VCaP (cell line): ENCODE data around the gene CRYBB1.

ENCODE experiments used
- H3K27ac ChIP-seq: fragments of 450-650 bp; 2 replicates; pipeline ENCODE4 v1.5.1; 2017
- TF ChIP-seq, protein P1 (sequence below): fragments of 450-650 bp; conservative IDR thresholded peaks from 2 replicates; pipeline ENCODE4 v1.5.1; 2017; ENCODE audit warnings: mild to moderate bottlenecking, moderate library complexity

CRYBB1 gene

DNA sequence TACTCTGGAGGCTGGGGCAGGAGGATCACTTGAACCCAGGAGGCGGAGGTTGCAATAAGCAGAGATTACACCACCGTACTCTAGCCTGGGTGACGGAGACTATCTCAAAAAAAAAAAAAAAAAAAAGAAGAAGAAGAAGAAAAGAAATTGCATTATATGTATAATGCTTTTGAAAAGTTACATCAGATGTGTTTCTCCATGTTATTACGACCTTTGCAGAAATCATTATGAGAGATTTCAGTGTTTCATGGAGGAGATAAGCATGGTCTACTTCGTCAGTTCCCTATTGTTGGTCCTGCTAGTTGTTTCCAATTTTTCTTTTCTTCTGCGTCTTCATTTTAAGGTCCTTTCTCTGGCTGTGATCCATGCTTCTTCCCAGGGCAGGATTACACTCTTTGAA lies 42.5 kb upstream of the CRYBB1 start:
- no peak overlapping the region for H3K27ac ChIP-seq
- TF ChIP-seq, protein P1, sequence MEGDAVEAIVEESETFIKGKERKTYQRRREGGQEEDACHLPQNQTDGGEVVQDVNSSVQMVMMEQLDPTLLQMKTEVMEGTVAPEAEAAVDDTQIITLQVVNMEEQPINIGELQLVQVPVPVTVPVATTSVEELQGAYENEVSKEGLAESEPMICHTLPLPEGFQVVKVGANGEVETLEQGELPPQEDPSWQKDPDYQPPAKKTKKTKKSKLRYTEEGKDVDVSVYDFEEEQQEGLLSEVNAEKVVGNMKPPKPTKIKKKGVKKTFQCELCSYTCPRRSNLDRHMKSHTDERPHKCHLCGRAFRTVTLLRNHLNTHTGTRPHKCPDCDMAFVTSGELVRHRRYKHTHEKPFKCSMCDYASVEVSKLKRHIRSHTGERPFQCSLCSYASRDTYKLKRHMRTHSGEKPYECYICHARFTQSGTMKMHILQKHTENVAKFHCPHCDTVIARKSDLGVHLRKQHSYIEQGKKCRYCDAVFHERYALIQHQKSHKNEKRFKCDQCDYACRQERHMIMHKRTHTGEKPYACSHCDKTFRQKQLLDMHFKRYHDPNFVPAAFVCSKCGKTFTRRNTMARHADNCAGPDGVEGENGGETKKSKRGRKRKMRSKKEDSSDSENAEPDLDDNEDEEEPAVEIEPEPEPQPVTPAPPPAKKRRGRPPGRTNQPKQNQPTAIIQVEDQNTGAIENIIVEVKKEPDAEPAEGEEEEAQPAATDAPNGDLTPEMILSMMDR, result no peak

DNA sequence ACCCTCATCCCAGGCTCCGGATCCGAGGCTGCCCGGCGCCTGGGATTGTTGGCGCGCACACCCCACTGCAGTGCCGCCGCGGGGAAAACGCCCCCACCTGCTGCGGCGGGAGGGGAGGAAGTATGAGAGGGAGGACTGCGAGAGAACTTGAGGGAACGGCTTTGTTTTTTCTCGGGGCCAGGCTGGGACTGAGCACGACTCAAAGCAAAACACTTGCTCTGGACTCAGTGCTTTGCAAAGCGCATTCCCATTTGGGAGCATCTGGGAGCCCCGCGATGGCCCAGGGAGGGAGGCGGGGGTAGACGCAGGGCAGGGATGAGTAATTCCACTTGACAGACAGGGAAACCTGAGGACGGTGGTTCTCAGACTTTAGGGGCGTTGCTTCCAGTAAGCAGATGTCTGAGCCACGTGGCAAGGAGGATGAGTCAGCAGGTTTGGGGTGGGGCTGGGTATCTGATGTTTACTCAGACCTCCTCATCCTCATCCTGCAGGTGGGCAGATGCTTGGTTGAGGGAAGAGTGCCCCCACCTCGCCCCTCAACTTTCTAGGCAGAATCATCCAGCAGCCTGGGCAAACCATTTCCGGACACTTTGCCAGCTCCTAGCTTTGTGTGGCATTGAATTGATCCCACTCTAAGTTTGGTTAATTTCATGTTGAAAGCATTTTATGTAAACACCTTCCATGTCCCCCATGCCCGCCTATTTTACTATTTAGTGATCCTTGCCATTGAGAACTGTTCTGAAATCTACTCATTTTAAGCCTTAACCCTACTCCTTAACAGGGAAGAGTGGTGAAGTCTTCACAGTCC lies 41.0 kb upstream of the CRYBB1 start:
- TF ChIP-seq, protein P1, result no peak
- no peak overlapping the region for H3K27ac ChIP-seq

DNA sequence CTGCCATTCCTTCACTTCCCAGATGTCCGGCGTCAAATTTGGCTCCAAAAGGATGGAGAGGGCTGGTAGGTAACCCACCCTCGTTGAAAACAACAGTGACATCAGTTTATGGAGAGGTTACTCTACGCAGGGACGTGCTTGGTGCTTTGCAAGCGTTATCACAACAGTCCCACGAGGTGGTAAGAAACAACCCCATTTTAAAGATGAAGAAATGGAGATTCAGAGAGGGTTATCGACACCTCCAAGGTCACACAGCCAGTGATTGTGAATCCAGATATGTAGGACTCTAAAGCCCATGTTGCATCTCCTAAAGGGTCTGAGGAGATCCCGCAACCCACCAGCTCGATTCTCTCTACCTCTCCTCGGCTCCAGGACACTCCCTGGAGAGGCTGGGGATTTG lies 40.3 kb upstream of the CRYBB1 start:
- TF ChIP-seq, protein P1, result no peak
- no peak overlapping the region for H3K27ac ChIP-seq

DNA sequence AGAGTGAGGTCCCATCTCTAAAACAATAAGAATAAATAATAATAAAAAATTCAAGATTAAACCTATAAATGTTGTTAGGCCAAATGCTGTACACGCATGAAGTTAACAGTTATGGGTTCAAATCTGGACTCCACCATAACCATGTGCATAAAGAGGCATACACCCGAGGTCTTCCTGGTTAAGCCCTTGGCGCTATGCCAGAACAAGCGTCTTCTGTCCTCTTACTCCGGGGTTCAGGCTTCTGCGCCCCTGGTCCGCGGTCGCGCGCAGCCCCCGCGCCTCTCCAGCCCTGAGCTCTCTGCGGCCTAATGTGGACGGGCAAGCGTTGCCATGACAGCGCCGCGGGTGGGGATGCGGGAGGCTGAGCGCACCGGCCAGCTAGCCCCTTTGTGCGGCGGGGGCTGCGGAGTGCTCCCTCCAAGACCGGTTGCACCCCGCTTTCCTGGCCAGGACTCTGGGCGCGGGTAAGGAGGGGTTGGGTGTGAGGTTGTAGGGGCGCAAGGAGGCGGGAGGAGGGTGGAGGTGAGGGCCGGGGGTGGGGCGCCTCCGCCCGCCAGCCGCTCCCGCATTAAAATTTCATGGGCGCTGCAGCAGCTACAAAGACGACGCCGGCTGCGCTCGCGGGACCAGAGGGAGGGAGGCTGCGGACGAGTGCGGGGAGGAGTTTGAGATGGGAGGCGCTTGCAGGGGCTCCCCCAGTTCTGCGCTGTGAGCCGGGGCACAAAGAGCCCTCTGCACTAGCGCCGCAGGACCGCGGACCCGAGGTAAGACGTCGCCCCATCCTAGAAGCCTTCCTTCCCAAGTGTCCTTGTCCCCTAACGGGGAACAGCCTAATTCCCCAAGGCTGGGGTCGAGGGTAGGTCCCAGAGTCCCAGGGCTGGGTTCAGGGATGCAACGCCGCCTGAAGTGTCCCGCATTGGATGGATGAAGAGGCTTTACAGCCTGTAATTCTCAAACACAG lies 39.3 kb upstream of the CRYBB1 start, which contains the start of gene MIAT:
MIAT (plus strand) TSS at position 698 of the 961 bp plus-strand sequence.
- TF ChIP-seq, protein P1, result no peak
- H3K27ac ChIP-seq, result no peak within 1 kb of the TSS

DNA sequence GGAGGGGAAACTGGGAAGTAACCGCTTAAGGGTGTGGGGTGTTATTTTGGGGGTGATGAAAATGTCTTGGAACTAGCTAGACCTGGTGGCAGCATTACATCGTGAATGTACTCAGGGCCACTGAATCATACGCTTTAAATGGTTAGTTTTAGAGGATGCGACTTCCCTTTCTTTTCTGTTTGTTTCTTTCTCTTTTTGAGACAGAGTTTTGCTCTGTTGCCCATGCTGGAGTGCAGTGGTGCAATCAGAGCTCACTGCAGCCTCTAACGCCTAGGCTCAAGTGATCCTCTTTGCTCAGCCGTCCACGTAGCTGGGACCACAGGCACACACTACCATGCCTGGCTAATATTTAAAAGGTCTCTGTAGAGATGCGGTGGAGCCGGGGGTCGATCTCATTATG lies 34.0 kb upstream of the CRYBB1 start:
- H3K27ac ChIP-seq, result no peak overlapping the region
- TF ChIP-seq, protein P1, result no peak

DNA sequence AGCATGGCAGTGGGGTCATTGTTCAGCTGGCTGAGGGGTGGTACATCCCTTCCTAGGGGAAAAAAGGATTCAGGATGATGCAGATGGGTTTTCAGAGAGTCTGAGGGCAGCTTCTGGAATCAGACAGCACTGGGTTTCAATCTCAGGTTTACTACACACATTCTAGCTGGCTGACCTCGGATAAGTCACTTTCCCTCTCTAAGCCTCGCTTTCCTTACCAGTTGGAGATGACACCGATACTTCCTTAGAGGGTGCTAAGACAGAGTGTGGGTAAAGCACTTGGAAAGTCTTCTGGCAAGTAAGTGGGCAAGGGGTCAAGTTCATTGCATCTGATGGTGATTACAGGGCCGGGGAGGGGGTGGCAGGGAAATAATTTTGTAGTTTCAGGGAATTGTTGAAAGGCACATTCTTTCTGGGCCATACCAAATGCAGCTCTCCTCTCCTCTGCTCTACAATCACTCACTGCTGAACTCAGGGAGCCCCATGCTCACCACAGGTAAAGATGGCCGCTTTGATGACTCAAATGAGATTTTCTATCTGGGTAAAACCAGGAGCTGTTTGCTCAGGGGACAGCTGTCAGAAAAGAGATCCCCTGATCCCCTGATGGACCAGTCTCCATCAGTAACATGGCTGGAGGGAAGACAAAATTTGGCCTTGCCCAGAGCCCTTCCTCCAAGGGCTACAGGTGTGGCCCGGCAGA lies 33.0 kb upstream of the CRYBB1 start:
- no peak overlapping the region for H3K27ac ChIP-seq
- TF ChIP-seq, protein P1, result no peak
